ENCODE data around the gene PZP. TPM values are rescaled to one million over a fixed set of nuclear protein-coding genes. Genes with fewer than 3 reads are reported as not detected.

The PZP gene
- total RNA-seq, 1 donor: not detected

DNA sequence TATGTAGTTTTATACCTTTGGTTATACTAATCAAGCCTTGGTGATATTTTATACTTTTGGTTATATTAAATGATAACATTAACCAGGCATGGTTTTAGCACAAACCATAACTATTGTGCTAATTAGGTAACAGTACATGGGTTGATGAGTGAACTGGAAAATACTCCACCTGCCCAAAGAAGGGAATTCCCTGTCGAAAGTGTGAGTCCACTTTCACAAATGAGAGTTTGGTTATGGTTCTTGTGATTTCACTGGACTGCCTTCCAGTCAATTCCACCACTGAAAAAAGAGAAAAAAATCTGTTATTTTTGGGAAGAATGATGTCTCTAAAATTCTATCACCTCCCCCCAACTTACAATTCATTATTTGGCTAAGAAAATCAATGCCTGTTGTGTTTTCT, 102.1 kb downstream of the PZP start:
- TF ChIP-seq CTCF (IDR thresholded peaks at IDR 0.05; ENCODE audit: insufficient read depth, low read length): no peak
- H3K4me3 ChIP-seq (ENCODE audit: low read depth, low read length): no peak overlapping the region
- DNase-seq (ENCODE audit: low read depth): no peak

- H3K4me3 ChIP-seq (ENCODE audit: low read depth, low read length): no peak overlapping the region
- no peak for DNase-seq (ENCODE audit: low read depth)
- no peak for TF ChIP-seq CTCF (IDR thresholded peaks at IDR 0.05; ENCODE audit: insufficient read depth, low read length)
Measured at GRCh38 chr12:9104767-9105423, 103.3 kb downstream of the PZP start.

DNA sequence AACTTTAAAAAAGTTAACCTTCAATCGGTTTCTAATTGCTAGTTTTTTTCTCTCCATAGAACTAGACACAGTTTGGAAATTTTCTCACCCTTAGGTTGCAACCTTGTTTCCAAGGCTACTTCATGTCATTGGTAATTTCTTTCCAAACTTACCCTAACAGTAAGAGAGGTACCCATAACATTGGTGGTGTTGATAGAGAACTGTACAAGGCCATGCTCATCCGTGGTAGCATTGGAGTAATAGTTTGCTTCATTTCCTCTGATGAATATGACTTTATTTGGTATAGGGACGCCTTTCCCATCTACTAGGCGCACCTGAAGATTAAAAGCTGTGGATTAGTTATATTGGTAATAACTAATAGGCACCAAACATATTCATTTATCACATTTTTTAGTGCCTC, 104.1 kb downstream of the PZP start:
- no peak overlapping the region for H3K4me3 ChIP-seq (ENCODE audit: low read depth, low read length)
- DNase-seq (ENCODE audit: low read depth): no peak
- no peak for TF ChIP-seq CTCF (IDR thresholded peaks at IDR 0.05; ENCODE audit: insufficient read depth, low read length)

DNA sequence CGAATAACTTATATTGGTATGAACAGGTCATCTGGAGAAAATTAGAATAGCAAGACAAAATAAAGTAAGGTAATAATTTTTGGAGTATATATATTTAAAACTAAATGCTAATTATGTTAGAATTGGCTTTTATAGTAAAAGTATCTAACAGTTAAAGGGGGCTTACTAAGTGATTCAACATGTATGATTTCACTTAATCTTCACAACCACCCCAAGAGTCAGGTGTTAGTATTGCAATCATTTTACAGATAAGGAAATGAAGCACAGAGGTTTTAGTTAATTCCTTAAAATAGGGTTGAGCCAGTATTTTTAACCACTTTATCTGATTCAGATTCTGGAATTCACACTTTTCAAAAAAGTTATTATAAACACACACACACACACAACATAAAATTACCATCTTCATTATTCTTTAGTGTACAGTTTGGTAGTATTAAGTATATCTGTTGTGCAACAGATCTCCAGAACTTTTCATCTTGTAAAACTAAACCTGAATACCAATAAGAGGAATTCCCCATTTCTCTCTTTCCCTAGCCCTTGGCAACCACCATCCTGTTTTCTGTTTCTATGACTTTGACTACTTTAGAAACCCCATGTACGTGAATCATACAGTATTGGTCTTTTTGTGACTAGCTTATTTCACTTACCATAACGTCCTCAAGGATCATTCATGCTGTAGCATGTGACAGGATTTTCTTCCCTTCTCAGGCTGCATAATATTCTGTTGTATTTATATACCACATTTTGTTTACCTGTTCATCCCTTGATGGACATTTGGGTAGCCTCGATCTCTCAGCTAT, 104.9 kb downstream of the PZP start:
- no peak for TF ChIP-seq CTCF (IDR thresholded peaks at IDR 0.05; ENCODE audit: insufficient read depth, low read length)
- no peak overlapping the region for H3K4me3 ChIP-seq (ENCODE audit: low read depth, low read length)
- no peak for DNase-seq (ENCODE audit: low read depth)

DNA sequence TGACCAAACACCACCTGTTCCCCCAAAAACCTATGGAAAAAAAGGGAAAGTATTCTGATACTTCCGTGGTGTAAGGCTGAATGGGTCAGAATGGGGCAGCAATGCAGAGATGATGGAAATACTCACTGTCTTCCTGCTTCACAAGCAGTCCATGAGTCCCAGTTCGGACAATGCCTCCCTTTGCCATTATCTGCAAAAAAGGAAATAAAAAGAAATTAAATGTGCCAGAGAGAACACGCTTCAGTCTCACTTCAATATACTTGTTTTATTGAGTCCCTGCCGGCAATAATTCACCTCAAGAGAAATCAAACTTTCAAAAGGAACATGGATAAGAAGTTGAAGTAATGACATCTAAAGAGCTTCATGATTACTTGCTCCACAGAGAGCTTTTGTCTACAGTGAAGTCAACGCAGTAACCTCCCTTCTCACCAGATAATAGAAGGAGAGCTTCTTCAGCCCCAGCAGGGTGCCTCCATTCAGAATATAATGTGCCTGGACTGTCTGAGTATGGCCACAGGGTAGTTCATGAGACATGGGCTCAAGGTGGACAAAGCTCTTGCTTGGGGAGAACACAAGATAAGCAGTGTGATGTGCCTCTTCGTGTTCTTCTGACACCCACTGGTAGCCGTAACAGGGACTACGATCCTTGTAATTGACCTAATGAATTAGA, 107.0 kb downstream of the PZP start:
- no peak for DNase-seq (ENCODE audit: low read depth)
- no peak for TF ChIP-seq CTCF (IDR thresholded peaks at IDR 0.05; ENCODE audit: insufficient read depth, low read length)

DNA sequence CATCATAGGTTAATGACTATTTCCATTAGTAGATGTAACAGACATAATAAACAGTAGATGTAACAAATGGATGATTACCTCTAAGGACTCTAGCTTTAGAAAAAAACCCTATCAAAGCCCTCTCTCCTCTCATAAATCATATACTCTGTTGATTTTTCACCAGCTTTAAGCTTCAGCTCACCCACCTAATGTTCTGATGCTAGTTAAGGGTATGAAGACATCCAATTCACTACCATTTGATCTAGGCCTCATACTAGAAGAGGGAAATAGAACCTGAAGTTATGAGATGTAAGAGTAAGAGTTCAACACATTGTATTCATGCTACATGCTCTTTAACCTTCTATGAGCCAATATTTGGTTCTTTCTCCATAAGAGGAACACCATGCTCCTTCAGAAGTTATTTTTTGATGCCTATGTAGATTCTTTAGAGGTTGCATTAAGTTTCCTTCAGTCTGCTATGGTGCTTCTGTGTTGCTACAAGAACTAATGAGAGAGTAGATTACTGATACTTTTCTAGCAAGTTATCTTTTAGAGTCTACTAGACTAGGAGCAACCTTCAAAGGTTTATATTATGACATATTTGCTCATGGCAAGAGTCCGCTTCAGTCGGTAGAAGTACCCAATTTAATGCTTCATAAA, 108.5 kb downstream of the PZP start:
- no peak for DNase-seq (ENCODE audit: low read depth)
- H3K4me3 ChIP-seq (ENCODE audit: low read depth, low read length): no peak overlapping the region
- no peak for TF ChIP-seq CTCF (IDR thresholded peaks at IDR 0.05; ENCODE audit: insufficient read depth, low read length)

More for the DNA sequence above, 107.0 kb downstream of the PZP start:
- H3K4me3 ChIP-seq (ENCODE audit: low read depth, low read length): no peak overlapping the region

Other genes with a start within 250 kb of the PZP start
- 1.2 TPM in 1 of 2 replicates, not detected in the other for gene KLRG1, start 218.8 kb downstream of the PZP start, total RNA-seq (ENCODE audit: low replicate concordance)
- gene A2M, start 92.5 kb downstream of the PZP start, total RNA-seq (ENCODE audit: low replicate concordance): 0.54 and 10.6 TPM in 2 replicates